Measurements from ENCODE around the gene ADAM8.

Gene ADAM8

DNA sequence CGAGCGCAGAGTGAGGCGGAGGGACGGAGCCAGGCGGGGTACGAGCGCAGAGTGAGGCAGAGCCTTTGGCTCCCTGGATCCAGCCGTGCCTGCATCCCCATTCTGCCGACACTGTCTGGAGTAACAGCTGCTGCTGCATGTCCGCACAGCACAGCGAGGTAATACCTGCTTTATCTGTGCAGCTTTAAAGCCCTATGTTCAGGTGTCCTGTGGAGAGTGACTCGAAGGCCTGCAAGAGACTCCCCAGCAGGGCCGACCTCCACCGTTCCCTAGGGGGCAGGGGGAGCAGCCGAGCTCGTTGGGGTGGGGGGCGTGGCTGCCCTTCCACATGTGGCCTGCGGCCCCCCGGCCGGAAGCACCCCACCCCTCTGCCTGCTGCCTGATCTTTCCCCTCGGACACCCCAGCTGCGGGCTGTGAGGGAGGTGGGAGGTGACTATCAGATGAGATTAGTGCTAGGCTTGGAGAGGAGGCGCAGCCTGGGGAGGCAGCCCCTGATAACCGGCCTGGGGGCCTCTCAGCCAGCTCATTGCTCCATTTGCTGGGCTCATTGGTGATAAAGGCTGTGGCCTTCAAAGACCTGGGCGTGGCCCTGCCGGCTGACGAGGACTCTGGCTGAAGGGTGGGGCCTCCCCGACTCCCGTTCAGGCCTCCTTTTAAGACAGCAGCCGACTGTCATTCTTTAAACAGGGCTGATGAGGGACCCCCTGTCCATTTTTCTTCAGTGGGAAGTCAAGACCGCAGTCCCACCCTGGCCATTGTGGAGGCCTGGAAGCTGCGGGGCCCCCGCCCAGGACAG, 31.0 kb downstream of the ADAM8 start:
- TF ChIP-seq ELF4 (IDR thresholded peaks at IDR 0.05): no peak
- no peak for TF ChIP-seq BHLHE40 (IDR thresholded peaks at IDR 0.05; ENCODE audit: borderline replicate concordance)
- no peak for TF ChIP-seq ARNT (IDR thresholded peaks at IDR 0.05)
- TF ChIP-seq SP1 (IDR thresholded peaks at IDR 0.05): no peak
- no peak for TF ChIP-seq FOXK2 (IDR thresholded peaks at IDR 0.05)
- no peak for TF ChIP-seq LEF1 (IDR thresholded peaks at IDR 0.05; ENCODE audit: borderline replicate concordance)
- TF ChIP-seq NFRKB (IDR thresholded peaks at IDR 0.05): no peak
- no peak for TF ChIP-seq L3MBTL2 (conservative IDR thresholded peaks at IDR 0.05)
- TF ChIP-seq TARDBP (IDR thresholded peaks at IDR 0.05): no peak
- no peak for TF ChIP-seq SUZ12 (IDR thresholded peaks at IDR 0.05)
- no peak for TF ChIP-seq CTBP1 (IDR thresholded peaks at IDR 0.05; ENCODE audit: borderline replicate concordance)
- TF ChIP-seq, protein P1, sequence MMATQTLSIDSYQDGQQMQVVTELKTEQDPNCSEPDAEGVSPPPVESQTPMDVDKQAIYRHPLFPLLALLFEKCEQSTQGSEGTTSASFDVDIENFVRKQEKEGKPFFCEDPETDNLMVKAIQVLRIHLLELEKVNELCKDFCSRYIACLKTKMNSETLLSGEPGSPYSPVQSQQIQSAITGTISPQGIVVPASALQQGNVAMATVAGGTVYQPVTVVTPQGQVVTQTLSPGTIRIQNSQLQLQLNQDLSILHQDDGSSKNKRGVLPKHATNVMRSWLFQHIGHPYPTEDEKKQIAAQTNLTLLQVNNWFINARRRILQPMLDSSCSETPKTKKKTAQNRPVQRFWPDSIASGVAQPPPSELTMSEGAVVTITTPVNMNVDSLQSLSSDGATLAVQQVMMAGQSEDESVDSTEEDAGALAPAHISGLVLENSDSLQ (IDR thresholded peaks at IDR 0.05): no peak
- CTCF ChIA-PET: no interaction called here
- no peak for DNase-seq (ENCODE audit: extremely low spot score)
- POLR2A ChIA-PET: no interaction called here

GRCh38 chr10:133243593-133243992, 33.1 kb downstream of the ADAM8 start:
- TF ChIP-seq FOXK2 (IDR thresholded peaks at IDR 0.05): no peak
- no peak for TF ChIP-seq FOXM1 (IDR thresholded peaks at IDR 0.05; ENCODE audit: borderline replicate concordance)
- TF ChIP-seq, protein P1 (IDR thresholded peaks at IDR 0.05): no peak
- no peak for TF ChIP-seq FOXA1 (IDR thresholded peaks at IDR 0.05)
- TF ChIP-seq TARDBP (IDR thresholded peaks at IDR 0.05): no peak
- TF ChIP-seq LEF1 (IDR thresholded peaks at IDR 0.05; ENCODE audit: borderline replicate concordance): no peak
- TF ChIP-seq CTBP1 (IDR thresholded peaks at IDR 0.05; ENCODE audit: borderline replicate concordance): no peak
- TF ChIP-seq ELF4 (IDR thresholded peaks at IDR 0.05): no peak
- TF ChIP-seq ZNF384 (IDR thresholded peaks at IDR 0.05): no peak
- TF ChIP-seq ARNT (IDR thresholded peaks at IDR 0.05): no peak
- DNase-seq (ENCODE audit: extremely low spot score): no peak
- ChIA-PET POLR2A (no interaction called here), CTCF (no interaction called here)

DNA sequence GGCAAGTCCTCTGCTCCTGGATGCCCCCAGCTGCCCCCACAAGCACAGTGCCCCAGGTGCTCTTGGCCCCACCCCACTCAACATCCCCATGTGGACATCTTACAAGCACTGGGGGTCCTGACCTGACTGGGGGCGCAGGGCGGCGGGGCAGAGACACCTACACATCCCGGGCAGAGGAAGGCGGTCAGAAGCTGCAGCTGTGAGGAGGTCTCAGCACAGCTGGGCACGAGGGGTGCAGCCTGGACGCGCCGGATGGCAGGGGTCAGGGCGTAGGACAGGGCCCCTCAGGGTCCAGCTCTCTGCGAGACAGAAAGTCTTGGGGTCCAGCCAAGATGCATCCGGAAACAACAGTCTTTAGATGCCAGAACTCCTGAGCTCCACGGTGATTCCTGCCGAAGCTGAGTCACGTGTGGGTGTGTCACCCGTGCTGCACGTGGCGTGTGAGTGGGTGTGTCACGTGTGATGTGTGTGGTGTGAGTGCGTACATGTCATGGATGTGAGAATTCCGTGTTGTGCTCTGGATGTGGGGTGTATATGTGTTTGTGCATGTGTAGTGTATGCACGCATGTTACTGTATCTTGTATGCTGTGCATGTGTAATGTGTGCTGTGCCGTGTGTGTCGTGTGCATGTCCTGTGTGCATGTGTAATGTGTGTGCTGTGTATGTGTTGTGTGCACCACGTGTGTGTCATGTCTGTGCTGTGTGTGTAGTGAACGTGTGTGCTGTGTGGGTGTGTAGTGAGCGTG, 33.9 kb downstream of the ADAM8 start:
- POLR2A ChIA-PET: interaction anchor here (0.9 kb wide), 1 partner anchor 12 kb away, joined by 3 read pairs; no protein-coding TSS in a partner anchor
- CTCF ChIA-PET: no interaction called here

GRCh38 chr10:133241501-133242205, 35.0 kb downstream of the ADAM8 start:
- DNase-seq (ENCODE audit: extremely low spot score): no peak
- no peak for TF ChIP-seq CTBP1 (IDR thresholded peaks at IDR 0.05; ENCODE audit: borderline replicate concordance)
- TF ChIP-seq FOXK2 (IDR thresholded peaks at IDR 0.05): no peak
- TF ChIP-seq HDGF (IDR thresholded peaks at IDR 0.05; ENCODE audit: borderline replicate concordance): no peak
- TF ChIP-seq TARDBP (IDR thresholded peaks at IDR 0.05): no peak
- no peak for TF ChIP-seq ARNT (IDR thresholded peaks at IDR 0.05)
- TF ChIP-seq LEF1 (IDR thresholded peaks at IDR 0.05; ENCODE audit: borderline replicate concordance): no peak
- TF ChIP-seq SP1 (IDR thresholded peaks at IDR 0.05): no peak
- TF ChIP-seq, protein P1 (IDR thresholded peaks at IDR 0.05): no peak
- no peak for TF ChIP-seq ELF4 (IDR thresholded peaks at IDR 0.05)
- TF ChIP-seq FOXA1 (IDR thresholded peaks at IDR 0.05): no peak
- TF ChIP-seq NFRKB (IDR thresholded peaks at IDR 0.05): no peak
- TF ChIP-seq ZNF384 (IDR thresholded peaks at IDR 0.05): no peak
- no peak for TF ChIP-seq L3MBTL2 (conservative IDR thresholded peaks at IDR 0.05)
- TF ChIP-seq BHLHE40 (IDR thresholded peaks at IDR 0.05; ENCODE audit: borderline replicate concordance): no peak
- TF ChIP-seq FOXM1 (IDR thresholded peaks at IDR 0.05; ENCODE audit: borderline replicate concordance): no peak
- no peak for TF ChIP-seq SUZ12 (IDR thresholded peaks at IDR 0.05)
- ChIA-PET POLR2A (no interaction called here), CTCF (no interaction called here)

More for the DNA sequence above, 33.9 kb downstream of the ADAM8 start:
- TF ChIP-seq FOXM1 (IDR thresholded peaks at IDR 0.05; ENCODE audit: borderline replicate concordance) (no peak), BHLHE40 (IDR thresholded peaks at IDR 0.05; ENCODE audit: borderline replicate concordance) (no peak), ARNT (IDR thresholded peaks at IDR 0.05) (no peak), ZNF384 (IDR thresholded peaks at IDR 0.05) (no peak), SUZ12 (IDR thresholded peaks at IDR 0.05) (no peak), CTBP1 (IDR thresholded peaks at IDR 0.05; ENCODE audit: borderline replicate concordance) (no peak), L3MBTL2 (conservative IDR thresholded peaks at IDR 0.05) (no peak), NFRKB (IDR thresholded peaks at IDR 0.05) (no peak), FOXK2 (IDR thresholded peaks at IDR 0.05) (no peak), FOXA1 (IDR thresholded peaks at IDR 0.05) (no peak), LEF1 (IDR thresholded peaks at IDR 0.05; ENCODE audit: borderline replicate concordance) (no peak), SP1 (IDR thresholded peaks at IDR 0.05) (no peak), ELF4 (IDR thresholded peaks at IDR 0.05) (no peak), TARDBP (IDR thresholded peaks at IDR 0.05) (no peak)
- TF ChIP-seq, protein P1 (IDR thresholded peaks at IDR 0.05): no peak
- no peak for DNase-seq (ENCODE audit: extremely low spot score)
